SK-N-SH (cell line): ENCODE data around the gene SMARCD3.

Experiments
- CTCF ChIP-seq: fragments of 200-600 bp; sonication (generic); IDR thresholded peaks from 2 replicates; pipeline ENCODE4 v1.6.1; 2017; ENCODE audit warnings: antibody characterized with exemption, mild to moderate bottlenecking, moderate library complexity
- NFIC ChIP-seq: IDR thresholded peaks from 2 replicates; pipeline ENCODE4 v1.4.0; 2012; ENCODE audit warnings: borderline replicate concordance
- POLR2AphosphoS5 ChIP-seq: IDR thresholded peaks from 2 replicates; pipeline ENCODE4 v1.6.1; 2012; ENCODE audit warnings: low read depth, low read length
- RFX5 ChIP-seq: IDR thresholded peaks from 2 replicates; pipeline ENCODE4 v1.6.1; 2012; ENCODE audit warnings: mild to moderate bottlenecking, improper control_type of control experiment, low read length
- USF1 ChIP-seq: IDR thresholded peaks from 2 replicates; pipeline ENCODE4 v1.4.0; 2012; ENCODE audit warnings: low read depth, borderline replicate concordance

GRCh38 chr7:151261529-151261928, 13.0 kb upstream of the SMARCD3 start:
- no peak for TF ChIP-seq POLR2AphosphoS5
- TF ChIP-seq RFX5 = no peak
- TF ChIP-seq CTCF = no peak
- TF ChIP-seq USF1 = no peak
- no peak for TF ChIP-seq NFIC
